ENCODE measurements around the gene FOXO1.
A peak's percentile ranks its signal among the peaks of the same experiment; 100 is the strongest.
"Not testable (repeated sequence)": the region's sequence is repeated elsewhere in the genome, so short reads cannot be mapped to it uniquely, and the experiment has no call there.

The FOXO1 gene

DNA sequence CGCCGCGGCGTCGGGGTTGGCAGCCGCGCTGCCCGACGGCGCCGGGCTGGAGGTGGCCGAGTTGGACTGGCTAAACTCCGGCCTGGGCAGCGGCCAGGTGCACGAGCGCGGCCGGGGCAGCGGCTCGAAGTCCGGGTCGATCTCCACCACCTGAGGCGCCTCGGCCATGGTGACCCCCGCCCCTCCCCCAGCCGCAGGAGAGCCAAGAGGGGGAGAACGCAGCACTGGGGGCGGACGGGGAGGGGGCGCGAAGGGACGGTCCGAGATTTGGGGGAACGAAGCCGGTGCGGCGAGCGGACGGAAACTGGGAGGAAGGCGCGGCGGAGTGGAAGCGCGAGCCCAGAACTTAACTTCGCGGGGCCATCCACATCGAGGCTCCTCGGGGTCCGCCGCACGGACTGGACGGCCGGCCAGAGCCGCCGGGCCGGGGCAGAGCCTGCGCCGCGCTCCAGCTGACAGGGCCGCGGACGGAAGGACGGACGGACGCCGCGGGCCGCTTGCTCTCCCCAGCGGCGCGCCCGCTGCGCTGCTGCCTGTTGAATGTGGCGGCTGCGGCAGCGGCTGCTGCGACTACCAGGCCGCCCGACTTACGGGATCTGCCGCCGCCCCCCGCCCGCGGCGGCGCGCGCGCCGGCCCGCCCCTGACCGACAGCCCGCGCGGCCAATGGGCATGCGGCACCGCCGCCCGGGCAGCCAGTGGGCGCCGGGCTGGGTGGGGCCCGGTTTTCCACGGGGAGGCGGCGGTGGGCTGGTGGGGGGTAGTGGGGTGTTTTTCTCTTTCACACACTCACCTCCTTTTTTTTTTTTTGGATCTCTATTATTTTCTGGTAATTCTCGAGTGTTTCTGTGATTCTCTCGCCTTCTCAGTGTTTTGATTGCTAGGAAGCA lies at the start of gene FOXO1:
FOXO1 (minus strand) TSS at position 597 of the 888 bp plus-strand sequence; CDS start at position 168, 429 bp downstream.
- DNase-seq (ENCODE audit: low read depth): peak; percentile 67

DNA sequence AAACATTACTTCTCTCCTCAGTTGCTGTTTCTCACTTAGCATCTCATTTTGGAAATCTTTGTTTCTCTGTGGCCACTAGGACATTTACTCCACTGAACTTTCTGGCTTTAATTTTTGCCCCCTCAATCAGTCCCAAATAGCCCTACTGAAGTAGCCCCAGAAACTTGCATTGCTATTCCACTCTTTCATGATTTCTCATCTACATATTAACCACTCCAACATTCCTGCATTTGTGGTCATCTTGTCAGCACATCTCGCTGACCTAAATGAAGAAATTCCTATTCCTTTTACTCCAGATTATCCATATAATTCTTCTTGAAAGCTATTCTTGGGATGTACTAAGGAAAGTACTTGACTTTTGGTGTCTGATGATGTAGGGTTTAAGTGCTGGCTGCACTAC lies 48.0 kb upstream of the FOXO1 start:
- DNase-seq (ENCODE audit: low read depth): not testable (repeated sequence)

DNA sequence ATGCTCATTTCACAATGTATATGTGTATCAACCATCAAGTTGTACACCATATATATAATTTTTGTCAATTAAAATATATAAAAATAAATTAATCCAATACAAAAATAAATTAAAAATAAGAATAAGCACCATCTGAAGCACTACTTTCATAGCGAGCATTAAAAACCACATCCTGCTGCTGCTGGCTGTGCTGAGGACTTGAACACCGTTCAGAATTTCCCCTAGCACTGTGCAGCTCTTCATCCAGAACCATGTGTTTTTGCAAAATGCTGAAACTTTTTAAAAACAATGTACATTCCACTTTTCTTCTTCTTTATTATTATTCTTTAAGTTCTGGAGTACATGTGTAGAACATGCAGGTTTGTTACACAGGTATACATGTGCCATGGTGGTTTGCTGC lies 40.0 kb upstream of the FOXO1 start:
- no peak for DNase-seq (ENCODE audit: low read depth)

DNA sequence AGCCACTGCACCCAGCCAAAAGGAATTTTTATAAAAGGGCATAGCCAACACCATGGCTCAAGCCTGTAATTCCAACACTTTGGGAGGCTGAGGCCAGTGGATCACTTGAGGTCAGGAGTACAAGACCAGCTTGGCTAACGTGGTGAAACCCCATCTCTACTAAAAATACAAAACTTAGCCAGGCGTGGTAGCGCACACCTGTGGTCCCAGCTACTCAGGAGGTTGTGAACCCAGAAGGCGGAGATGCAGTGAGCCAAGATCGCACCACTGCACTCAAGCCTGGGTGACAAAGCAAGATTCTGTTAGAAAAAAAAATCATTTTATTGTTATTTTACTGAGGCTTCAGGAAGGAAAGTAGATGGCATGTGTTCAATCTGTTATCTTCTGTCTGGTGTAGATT lies 31.3 kb upstream of the FOXO1 start:
- DNase-seq (ENCODE audit: low read depth): no peak

DNA sequence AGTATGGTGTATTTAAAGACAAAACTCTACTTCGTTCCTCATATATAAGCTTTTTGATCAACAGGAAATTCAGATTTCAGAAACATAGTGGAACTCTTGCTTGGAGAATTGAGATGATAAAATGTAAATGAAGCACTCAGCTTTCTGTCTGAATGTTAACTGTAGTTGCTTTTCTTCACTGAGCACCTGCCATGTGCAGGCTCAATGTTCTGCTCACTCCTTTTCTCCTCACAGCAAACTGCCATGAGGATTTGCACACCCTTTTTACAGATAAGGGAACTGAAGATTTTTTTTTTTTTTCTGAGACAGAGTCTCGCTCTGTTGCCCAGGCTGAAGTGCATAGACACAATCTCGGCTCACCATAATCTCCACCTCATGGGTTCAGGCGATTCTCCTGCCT lies 28.0 kb upstream of the FOXO1 start:
- no peak for DNase-seq (ENCODE audit: low read depth)

DNA sequence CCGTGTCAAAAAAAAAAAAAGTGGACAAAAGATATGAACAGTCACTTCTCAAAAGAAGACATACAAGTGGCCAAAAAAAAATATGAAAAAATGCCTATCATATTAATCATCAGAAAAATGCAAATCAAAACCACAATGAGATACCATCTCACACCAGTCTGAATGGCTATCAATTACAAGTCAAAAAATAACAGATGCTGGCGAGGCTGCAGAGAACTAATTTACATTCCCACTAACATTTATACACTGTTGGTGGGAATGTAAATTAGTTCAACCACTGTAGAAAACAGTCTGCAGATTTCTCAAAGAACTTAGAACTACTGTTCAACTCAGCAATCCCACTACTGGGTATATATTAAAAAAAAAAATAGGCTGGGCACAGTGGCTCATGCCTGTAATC lies 26.5 kb upstream of the FOXO1 start:
- no peak for DNase-seq (ENCODE audit: low read depth)

DNA sequence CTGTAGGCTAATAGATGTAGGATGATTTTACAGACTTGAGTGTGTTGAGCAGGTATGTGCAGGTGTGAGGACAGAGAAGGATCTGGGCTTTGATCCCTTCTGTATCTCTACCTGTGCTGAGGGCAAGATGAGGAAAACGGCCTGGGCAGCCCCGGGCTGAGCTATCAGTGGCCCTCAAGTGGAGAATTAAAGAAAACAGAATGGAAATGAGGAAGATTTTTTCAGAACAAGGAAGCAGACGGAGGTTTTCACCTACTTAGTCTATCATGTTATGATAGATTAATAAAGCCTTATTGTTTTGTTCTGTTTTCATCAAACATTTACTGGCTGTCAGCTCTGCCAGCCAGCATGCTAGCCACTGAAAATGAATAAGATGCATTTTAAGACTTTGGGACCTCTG lies 22.3 kb upstream of the FOXO1 start:
- DNase-seq (ENCODE audit: low read depth): no peak

DNA sequence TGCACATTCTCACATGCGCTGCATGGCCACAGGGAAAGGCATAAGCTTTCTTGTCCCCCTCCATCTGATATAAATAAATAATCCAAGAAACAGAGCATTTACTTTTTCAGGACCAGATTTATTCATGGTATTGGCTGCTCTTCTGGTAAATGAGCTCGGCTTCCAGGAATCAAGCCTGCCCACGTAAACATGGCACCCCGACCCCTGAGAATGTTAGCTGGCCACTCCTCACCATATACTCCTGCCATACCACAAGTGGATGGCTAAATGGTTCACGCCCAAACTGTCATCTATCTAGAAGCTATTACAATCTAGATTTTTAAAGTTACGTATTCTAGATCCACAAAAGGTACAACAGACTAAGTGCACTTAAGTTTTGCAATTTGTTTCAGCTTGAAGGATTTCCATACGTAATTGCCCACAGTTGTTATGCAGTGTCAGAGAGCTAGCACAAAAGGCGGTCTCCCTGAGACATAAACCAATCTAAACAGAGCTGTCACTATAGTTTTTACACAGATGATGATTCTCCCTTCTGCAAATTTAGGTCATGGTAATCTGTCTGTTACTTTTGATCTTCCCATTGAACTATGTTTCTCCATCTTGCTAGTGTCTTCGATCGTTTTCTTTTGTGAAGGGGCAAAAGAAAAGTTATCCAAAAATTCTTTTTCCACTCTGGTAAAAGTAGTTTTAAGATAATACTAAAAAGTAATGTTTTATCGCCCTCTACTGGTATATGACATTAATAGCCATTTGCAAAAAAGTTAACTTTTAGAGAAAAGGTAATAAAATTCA lies 16.2 kb upstream of the FOXO1 start:
- no peak for DNase-seq (ENCODE audit: low read depth)

DNA sequence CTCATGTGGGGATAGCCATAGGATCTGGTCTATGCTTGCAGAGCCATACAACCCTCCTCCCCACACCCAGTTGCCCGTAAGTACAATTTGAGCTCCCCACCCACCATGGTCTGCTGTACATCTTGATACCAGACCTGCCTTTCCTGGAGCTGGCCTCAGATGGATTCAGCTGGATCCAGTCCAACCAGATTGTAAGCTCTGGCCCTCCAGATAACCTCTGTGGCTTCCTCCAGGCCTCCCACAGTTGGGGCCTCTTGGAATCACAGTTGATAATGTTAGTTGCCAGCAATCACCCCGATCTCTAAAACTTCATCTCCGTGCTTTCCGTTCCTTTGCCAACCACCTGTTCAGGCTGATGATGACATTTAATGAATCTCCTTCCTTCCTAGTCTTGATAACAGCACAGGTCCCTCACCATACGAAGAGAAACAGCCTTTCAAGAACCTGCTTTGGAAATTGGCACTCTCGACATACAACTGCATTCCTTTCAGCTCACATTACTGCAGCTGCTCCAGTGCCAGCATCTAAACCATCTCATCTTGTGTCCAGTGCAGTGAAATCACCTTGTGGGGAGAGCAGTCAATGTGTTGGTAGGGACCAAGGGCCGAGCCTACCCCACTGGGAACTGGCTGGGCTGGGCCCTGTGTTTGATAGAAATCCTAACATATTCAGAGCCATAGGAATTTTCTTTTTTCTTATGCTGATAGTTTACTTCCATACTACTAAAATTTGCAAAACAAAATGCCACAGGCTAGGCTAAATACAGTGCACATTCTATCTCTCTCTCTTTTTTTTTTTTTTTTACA lies 15.1 kb upstream of the FOXO1 start:
- no peak for DNase-seq (ENCODE audit: low read depth)

DNA sequence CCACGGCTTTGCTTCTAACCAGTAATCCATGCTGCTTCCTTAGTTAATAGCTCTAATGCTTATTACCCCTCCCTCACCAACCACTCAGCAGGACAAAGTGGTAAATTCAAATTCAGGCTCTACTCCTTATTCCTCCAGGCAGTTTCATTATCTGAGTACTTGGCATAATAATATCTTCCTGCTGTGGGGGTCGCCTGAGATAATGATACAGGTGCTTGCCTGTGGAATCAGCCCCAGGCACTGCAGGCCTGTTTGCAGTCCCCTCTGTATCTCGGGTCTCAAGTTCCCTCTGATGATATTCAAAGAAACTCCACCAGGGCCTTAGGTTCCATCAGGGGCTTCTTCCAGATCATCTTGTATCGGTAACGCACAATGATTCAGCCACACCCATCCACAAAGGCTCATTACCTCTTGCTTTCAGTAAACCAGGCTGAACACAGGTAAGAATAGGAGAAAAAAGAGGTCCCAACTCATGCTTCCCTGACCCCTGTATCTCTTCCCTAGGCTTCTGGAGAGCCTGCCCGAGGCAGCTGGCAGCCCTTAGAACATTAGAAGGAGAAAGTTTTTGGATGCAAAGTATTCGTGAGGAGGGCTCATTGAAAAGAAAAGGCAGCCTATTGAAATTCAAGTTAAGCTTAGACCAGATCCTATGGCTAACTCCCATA lies 14.3 kb upstream of the FOXO1 start:
- DNase-seq (ENCODE audit: low read depth): no peak

DNA sequence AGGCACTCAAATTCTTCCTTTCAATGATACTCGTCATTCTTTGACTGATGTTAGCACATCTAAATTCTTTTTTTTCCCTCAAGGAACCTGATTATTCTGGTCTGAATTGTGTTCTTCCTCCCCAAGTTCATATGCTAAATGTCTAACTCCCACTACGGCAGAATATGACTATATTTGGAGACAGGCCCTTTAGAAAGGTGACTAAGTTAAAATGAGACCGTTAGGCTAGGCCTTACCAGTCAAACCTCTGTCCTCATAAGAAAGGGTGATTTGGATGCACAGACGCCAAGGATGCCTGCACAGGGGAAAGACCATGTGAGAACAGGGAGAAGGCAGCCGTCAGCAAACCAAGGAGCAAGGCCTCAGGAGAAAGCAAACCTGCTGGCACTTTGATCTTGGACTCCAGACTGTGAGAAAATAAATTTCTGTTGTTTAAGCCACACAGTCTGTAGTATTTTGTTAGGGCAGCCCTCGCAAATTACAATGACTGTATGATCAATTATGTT lies 13.1 kb upstream of the FOXO1 start:
- no peak for DNase-seq (ENCODE audit: low read depth)

DNA sequence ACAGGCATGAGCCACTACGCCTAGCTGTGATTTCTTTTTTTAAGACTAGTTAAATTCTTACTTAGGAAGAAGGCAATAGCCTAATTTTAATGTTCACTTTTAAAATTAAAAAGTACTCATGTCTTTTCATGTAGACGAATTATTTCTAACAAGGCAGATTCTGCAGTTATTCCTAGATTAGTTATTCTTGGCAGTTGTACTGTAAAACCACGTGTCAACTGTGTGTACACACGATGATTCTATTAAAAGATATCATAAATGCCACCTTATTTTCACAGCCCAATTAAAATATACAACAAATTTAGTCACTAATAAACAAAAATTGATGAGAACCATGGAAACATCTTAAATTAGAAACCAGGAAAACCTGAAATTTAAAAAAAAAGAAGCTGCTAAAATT lies 10.6 kb upstream of the FOXO1 start:
- DNase-seq (ENCODE audit: low read depth): no peak

DNA sequence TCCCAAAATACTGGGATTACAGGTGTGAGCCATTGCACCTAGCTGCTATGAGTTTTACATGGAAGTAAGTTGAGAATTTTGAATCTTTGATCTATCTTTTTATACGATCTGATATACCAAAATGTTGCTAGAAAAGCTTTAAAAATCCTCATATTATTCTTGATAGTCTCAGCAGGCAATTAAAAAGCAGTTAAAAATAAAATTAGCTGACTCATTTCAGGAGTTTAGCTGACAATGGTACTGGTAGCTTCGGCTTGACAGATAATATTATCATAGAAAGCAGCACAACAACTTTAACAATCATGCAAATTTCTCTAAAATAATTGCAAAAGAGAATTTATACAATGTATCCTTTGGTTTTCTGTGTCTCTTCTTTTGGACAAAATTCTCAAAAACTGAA lies 9.6 kb upstream of the FOXO1 start:
- no peak for DNase-seq (ENCODE audit: low read depth)

DNA sequence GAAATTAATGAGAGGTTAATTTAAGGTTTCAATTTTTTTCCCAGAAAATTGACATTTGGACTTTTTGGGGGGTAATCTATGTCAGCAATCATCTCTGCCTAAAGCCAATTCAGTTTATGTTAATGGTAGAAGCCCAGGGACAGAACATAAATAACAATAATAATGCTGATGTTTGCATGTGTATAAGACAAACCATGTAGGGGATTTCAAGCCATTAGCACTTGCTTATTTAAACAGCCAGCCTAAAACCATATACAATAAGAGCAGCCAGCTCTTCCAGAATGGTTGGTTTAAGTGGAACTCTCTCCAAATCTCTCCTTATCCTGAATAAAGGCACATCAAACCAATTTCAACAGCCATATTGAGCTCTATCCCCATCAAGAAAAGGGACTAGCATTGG lies 7.0 kb upstream of the FOXO1 start:
- DNase-seq (ENCODE audit: low read depth): no peak

DNA sequence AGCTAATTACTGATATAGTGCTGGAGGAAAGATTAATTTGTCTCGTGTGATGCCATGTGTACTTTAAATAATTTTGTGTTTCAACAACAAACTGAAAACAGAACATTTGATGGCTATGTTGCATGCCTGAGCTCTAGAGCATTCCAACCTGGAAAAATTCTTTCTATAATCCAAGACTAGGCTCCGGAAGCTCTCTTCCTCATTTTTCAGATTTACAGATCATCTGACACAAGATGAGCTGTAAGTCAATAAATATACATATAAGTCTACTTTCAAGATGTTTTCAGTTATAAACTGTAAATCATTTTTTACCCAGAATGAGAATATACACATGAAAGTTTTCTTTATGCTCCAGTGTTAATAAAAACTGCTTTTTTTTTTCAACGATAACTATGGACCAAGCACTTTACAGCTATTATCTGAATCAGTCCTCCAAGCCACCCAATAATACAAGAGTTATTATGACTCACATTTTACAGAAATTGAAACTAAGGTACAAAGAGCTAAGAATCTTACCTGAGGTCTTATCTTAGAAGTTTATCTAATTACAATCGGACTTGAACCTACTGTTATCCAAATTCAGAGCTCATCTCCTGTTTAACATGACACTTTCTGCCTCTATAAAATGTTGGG lies 6.4 kb upstream of the FOXO1 start:
- no peak for DNase-seq (ENCODE audit: low read depth)

DNA sequence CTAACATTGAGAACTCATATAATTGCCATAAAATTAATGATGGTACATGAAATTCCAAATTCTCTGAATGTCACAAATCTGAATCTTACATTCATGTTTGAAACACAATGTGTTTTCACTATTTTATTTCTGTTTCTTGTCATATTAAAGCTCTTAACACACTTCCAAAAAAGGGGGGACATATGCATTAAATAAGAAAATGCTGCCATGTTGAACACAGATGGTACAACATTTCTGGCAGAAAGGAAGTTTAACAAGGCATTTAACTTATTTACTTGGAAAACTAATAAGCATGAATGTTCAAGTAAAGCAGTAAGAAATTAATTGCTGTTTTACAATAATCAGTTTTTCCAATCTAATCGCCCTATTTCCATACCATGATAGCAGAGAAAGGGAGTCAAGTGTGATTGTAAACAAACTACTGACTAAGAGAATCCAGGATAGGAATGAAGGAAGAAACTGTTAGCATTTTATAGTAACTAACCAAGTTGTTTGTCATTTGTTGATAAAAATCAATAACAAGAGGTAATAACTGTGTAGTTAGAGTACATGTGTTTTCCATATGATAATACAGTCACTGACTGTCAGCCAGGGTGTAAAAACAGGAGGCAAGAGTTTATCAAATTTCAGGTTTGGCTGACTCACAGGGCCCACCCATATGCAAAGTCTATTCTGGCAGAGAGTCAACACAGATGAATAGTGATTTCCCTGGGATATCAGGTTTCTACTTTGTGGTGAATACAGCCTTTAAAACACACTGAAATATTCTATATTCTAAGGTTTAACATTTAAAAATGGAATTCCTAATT lies 5.7 kb upstream of the FOXO1 start:
- DNase-seq (ENCODE audit: low read depth): no peak

DNA sequence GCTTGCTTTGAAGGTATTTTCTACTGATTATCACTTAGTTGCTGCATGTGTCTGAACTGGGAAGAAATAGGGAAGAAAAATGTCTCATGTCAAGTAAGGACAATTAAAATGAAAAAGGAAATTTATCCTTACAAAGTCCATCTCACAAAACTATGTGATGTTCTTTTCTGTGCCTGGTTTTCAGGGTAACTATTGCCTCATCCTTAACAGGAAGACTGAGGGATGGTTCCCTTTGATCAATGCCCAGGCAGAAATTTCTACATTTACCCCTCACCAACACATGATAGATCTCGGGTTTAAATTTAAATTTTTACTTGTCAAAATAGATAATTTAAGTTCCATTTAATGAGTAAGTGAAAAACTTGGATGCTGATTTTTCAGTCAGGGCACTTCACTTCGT lies 3.9 kb upstream of the FOXO1 start:
- no peak for DNase-seq (ENCODE audit: low read depth)

DNA sequence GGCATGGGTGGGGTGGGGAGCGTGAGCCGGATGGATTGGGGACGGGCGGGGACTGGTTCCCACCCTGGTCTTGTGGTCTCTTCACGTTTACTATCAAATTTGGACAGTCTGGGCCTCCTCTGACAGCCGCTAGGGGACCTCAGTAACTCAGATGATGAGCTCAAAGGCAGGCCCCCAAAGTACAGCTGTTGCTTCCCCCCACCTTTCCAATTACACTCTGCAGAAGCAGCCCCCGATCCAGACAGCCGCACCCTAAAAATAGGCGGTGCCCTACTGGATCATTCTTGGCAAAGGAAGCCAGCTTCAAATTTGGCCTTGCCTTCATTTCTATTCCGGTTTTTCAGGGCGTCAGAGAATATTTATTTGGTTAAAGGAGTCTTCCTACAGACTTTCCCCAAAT lies 1.9 kb upstream of the FOXO1 start:
- peak; percentile 27 for DNase-seq (ENCODE audit: low read depth)

DNA sequence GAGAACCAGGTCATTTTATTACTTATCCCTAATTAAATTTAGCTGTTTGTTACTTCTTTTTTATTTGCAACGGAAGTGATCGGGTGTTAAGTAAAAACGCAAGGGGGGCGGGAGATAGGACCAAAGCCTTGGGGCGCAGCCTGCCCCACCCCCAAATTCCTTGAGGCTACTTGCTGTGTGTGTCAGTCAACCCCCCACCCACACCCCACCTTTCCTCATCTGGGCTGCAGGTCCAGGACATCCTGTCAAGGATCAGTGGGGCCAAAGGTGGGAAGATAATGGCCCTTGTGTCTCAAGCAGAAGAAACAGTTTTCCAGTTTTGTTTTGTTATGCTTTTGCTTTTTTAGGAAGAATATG lies 1.2 kb upstream of the FOXO1 start:
- DNase-seq (ENCODE audit: low read depth): no peak

DNA sequence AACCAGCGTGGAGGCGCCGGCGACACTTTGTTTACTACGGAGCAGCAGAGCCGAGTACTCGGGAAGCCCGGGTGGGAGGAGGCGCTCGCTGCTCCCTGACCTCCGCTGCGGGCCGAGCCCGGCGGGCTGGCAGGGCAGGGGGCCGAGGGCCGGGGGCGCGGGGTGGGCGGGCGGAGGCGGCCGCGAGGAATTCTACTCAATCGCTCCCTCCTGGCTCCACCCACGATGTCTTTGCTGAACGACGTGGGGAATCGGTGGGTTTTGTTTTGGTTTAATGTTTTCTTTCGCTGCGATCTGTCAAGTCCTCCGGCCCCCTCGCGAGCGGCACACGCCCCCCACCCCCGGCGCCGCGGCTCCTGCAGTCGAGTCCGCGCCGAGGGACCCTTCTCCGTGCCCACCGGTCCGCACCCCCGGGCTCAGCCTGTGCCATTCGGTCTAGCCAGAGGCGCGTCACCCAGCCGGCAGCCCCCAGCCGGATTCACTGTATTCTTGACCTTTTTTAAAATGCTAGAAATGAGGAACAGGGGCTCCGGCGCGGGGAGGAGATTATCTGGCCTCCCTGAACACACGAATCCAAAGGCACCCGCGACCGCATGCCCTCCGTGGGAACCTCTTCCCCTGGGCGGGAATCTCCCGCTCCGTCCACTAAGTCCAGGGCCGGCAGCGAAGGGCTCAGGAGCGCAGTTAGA lies 636 bp upstream of the FOXO1 start:
- DNase-seq (ENCODE audit: low read depth): no peak

Measured in stimulated activated CD8-positive, alpha-beta memory T cell treated with anti-CD3 and anti-CD28 coated beads, Interleukin-15, amount 100 ng/mL, for 1 hour (primary cell).